Measurements from ENCODE around the gene TMCC1.
"Not testable (repeated sequence)": the region's sequence is repeated elsewhere in the genome, so short reads cannot be mapped to it uniquely, and the experiment has no call there.

TMCC1 gene

DNA sequence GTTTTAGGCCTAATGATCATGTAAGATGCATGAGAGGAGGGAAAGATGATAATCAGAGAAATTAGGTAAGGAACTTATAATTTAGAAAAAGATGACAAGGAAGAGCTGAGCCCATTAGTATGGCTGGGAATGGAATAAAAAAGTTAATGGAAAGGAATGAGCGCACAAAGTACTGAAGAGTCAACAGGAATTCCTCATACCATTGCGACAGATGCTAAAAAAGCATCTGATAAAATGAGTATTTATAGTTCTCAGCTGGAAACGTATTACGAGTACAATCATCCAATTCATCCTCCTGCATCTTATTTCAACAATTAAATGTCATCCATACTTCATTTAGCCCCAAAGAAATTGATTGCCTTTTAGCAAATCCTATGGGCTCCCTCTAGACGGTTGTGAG lies 58.9 kb downstream of the TMCC1 start:
- no peak for DNase-seq

GRCh38 chr3:129831942-129832341 lies 61.6 kb downstream of the TMCC1 start:
- not testable (repeated sequence) for DNase-seq

GRCh38 chr3:129831503-129831902 lies 62.0 kb downstream of the TMCC1 start:
- no peak for DNase-seq

DNA sequence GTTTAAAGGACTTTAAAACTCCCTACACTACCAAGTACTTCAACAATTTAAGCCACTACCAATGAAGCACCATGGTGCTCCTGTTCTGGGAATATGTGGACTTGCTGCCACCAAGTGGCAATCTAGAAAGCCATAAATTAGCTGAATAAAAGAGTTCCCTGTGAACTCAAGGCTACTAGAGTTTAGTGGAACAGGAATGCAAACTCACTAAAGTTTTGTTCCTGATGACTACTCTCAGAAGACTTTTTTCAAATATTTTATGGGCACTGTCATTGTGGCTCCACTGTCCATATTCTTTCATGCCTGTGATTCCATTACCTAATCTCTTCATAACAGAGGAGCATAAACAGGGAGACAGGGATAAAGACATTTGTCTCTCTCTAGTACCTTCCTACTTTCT lies 63.9 kb downstream of the TMCC1 start:
- peak; percentile 82 for DNase-seq

DNA sequence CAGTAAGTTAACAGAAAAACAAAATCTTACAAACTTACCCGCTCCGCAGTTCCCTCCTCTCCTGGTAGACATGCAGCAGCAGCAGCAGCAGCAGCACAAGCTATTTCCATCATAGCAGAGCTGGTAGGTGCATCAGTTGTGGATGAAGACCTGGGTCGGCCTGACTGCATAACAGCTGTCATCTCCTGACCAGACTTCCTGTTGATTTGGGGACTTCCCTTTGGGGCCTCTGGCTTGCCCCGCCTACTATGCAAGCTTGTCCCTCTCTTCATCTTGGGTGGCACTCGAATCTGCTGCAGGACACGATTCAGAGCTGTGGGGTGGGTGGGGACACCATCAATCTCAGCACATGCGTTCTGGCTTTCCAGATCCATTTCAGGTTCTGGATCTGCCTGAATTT lies 65.7 kb downstream of the TMCC1 start:
- peak; percentile 67 for DNase-seq

DNA sequence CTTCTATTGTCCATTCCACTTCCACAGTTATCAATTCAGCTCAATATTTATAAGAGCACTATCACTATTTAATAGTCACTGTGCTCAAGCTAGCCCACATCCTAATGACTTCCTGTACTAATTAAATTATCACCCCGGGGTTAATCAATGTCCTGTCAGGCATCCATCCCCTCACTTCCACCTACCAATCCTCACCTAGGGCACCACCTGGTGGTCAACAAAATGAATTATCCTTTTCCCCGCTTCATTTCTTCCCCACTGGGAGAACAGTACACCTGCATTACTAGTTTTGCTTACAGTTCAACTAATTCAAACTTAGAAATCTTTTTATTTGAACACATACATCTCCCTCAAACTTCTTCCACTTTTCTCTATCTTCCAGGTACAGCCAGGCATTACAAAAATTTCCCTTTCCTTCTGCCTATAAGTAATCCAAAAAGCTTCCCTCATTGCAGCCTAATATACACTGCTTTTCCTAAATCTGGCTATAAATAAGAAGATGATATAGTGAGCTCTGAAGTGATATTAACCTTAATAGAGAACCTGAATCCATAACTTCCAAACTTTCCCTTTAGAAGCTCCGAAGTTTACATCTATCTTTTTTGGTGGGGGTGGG lies 68.5 kb downstream of the TMCC1 start:
- DNase-seq = peak; percentile 51

- DNase-seq = peak; percentile 95
Measured at GRCh38 chr3:129822679-129823078, 70.8 kb downstream of the TMCC1 start.

GRCh38 chr3:129822241-129822640 lies 71.3 kb downstream of the TMCC1 start:
- DNase-seq = peak; percentile 87

DNA sequence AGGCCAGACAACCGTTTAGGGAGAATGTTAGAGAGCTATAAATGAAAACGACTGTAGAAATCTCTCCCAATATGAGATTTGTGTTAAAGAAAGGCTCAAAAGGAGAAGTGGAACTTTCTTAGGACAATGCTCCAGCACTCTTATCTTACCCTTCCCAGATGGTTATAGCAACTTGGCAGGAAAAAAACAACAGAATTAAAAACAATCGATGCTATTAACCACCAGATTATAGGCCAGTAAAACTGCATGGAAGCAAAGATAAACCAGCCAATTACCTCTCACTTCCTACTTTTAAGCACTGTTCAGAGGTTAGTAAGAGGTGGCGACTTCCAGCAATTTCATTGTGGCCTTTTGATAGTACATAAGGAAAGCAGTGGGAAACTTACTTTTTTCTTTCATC lies 72.9 kb downstream of the TMCC1 start:
- peak; percentile 13 for DNase-seq

DNA sequence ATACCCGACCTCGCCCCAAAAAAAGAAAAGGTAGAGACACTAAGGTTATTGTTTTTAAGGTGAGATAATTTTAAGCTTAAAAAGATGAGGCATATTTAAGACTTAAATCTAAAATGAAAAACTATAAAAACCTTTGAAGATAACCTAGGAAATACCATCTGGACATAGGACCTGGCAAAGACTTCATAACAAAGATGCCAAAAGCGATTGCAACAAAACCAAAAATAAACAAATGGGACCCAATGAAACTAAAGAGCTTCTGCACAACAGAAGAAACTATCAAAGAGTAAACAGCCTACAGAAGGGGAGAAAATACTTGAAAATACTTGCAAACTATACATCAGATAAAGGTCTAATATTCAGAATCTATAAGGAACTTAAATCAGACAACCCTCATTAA lies 80.9 kb downstream of the TMCC1 start:
- DNase-seq = no peak

DNA sequence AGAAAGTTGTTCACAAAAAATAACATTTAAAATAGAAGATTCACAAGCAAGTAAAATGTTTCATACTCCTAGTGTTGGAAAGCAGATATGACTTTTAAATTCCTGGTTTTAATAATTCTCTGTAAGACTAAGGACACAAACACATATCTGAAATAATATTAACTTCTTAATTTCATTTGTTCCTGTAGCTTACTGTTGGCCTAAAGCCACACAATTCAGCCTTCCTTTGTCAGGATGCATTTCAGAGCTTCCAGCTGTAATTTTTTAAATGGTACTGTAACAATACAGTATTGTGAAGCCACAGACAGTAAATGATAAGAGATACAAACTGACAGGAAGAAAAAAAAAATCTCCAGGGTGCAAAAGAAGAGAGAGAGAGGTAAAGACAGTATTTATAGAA lies 84.2 kb downstream of the TMCC1 start:
- DNase-seq = no peak

DNA sequence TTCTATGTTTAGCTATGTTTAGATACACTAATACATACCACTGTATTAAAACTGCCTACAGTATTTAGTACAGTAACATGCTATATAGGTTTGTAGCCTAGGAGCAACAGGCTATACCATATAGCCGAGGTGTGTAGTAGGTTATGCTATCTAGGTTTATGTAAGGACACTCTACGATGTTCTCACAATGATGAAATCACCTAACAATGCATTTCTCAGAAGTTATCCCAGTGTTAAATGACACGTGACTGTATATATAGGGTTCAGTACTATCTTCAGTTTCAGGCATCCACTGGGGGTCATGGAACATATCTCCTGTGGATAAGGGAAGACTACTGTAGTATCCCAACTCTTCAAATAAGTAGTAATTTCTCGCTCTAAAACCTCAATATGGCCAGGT lies 97.4 kb downstream of the TMCC1 start:
- no peak for DNase-seq

DNA sequence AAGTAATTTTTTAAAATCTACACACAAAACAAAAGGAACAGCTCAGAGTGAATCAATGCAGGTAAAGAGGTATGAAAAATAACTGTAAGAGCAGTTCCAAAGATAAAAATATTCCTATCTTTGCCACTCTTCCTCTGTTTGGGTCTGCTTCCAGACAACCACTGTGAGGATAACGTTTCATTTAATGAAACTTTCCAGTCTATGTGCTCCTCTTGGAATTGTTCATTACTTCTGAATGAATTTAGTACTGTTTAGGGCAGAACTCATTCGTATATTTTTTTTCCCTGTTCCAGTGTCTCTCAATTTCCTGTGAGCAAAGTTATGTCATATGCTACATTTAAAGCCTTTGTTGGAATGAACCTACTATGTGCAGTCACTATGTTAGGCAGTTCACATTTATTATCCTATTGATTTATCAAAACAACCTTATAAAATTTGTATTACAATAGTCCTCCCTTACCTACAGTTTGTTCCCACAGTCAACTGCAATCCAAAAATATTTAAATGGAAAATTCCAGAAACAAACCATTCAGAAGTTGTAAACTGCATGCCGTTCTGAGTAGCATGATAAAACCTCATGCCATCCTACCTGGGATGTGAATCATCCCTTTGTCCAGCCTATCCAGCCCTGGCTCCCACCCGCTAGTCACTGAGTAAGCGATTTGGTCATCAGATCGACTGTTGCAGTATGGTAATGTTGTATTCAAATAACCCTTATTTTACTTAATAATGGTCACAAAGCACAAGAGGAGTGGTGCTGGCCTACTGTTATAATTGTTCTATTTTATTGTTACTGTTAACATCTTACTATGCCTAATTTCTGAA lies 98.1 kb downstream of the TMCC1 start:
- no peak for DNase-seq

- no peak for DNase-seq
Measured at GRCh38 chr3:129794311-129795185, 99.0 kb downstream of the TMCC1 start.

GRCh38 chr3:129793942-129794310 lies 99.6 kb downstream of the TMCC1 start:
- peak; percentile 49 for DNase-seq

DNA sequence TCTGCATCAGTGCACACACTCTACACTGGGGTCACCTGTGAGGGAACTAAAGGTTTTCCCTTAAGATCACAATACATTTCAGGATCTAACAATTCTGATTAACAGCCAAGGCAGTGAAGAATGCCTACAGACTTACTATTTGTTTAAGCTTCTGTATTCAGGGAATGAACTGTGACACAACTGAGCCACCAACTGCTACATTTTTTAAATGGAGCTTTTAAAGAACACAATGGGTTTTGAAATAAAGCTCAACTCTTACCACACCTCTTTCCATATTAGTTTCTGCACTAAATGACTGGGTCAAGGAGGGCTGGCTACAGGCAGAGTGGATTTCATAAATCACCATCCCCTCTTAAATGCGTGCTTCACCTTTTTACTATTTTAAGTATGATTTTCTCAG lies 100.2 kb downstream of the TMCC1 start:
- peak; percentile 57 for DNase-seq

GRCh38 chr3:129783470-129783869 lies 110.0 kb downstream of the TMCC1 start:
- DNase-seq = no peak

DNA sequence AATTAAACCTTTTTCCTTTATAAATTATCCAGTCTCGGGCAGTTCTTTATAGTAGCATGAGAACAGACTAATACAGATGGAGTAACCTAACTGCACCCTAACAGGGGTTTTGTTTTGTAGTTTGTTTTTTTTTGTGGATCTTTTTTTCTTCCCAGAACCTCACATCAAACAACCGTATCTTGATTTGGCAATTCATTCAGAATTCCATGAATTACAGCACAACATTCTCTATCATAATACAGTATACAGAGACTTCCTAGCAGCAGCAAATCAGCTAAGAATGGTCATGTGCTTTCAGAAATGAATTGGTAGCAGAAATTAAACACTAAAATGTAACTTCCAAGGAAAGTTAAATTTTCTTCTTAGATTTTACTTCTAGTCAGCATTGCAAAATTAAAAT lies 114.6 kb downstream of the TMCC1 start:
- DNase-seq = no peak

DNA sequence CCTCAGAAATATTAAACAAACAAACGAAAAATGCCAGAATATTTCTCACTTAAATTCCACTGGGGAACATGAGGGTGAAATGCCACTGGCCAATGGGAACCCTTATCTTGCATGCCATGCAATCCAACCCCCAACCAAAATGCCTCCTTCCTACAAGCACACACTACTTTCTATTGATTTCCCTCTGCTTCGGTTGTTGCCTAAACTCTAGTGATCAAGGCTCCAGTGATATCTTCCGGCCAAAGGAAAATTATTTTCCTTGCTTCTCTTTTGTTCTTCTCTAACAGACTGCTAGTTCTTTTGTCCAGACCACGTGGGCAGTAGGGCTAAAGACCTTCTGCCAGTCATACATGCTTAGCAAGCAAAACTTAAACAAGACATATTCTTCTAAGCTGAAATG lies 115.7 kb downstream of the TMCC1 start:
- DNase-seq = no peak

DNA sequence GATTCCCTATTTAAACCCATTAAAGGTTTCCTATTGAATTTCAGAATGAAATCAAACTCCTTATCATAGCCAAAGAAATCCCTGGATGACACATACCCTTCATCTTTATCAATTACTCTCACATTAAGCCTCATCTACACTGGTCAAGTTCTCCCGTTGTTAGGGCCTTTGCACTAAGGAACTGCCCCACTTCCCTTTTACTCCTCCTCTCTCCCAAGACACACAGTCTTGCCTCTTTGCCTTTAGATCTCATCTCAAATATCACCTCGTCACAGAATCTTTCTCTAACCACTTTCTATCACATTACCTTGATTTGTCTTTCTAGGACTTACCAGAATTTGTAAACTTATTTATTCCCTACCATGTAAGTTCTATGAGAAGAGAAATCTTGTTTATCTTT lies 117.6 kb downstream of the TMCC1 start:
- no peak for DNase-seq

GRCh38 chr3:129773691-129774663 lies 119.5 kb downstream of the TMCC1 start:
- no peak for DNase-seq

DNA sequence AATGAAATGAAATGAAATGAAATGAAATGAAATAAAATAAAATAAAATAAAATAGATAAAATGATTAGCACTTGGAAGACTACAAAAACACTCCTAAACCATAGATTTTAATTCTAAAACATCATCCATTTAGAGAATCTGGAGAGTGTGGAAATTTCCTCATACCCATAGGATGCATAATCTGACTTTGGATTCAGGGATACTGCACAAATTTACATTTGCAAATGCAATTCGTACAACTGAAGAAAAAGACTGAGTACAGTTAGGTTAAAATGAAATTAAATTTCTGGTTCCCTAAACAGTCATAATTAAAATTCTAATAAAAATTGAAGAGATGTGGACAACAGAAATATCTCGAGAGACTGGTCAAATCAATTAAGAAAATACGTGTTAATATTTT lies 122.9 kb downstream of the TMCC1 start:
- DNase-seq = no peak

DNA sequence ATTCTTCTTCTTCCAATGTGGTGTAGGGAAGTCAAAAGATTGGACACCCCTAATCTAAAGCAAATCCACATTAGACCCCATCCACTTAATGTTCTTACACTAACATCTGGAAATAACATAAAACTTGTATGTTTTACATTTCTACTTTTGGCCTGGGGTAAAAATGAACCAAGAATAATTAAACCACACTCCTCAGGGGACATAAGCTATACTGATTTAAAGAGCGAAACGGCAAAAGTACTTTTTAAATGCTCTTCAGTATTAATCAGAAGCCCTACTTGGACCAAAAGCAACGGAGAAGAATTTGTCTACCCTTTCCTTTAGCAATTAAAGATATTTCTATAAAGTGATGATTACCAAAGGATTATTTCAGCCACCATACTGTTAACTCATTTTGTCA lies 123.9 kb downstream of the TMCC1 start:
- no peak for DNase-seq

All from inflammatory macrophage treated with lipopolysaccharide for 4 hours (primary cell).